GM23338 (cell line): ENCODE results near the gene ZHX3. TPM values are rescaled to one million over a fixed set of nuclear protein-coding genes. Genes with fewer than 3 reads are reported as not detected.

Experiments used
- ATAC-seq: fragments of 200-7000 bp; cut with Tn5 transposase; 3 replicates; pipeline ENCODE4 v1.9.1; 2020
- DNase-seq: peaks from one replicate; pipeline ENCODE4 v3.0.0-alpha.2; 2015; ENCODE audit warnings: low spot score
- H2AFZ ChIP-seq: fragments of 200-600 bp; sonication (generic); 2 replicates; pipeline ENCODE4 v1.8.0; 2016; ENCODE audit warnings: antibody characterized with exemption, mild to moderate bottlenecking, moderate library complexity
- H3F3A ChIP-seq: fragments of 200-600 bp; sonication (generic); replicated peaks from 2 replicates; pipeline ENCODE4 v1.8.0; 2017; ENCODE audit warnings: antibody characterized with exemption, mixed run types, low read depth
- H3K27ac ChIP-seq: fragments of 200-600 bp; sonication (generic); 2 replicates; pipeline ENCODE4 v1.6.1; 2016; ENCODE audit warnings: low read depth
- H3K27me3 ChIP-seq: fragments of 200-600 bp; sonication (generic); 2 replicates; pipeline ENCODE4 v1.8.0; 2016; ENCODE audit warnings: mild to moderate bottlenecking, mixed run types, moderate library complexity; ENCODE audit not compliant: insufficient read depth
- H3K36me3 ChIP-seq: fragments of 200-600 bp; sonication (generic); 2 replicates; pipeline ENCODE4 v1.8.0; 2016; ENCODE audit warnings: mild to moderate bottlenecking; ENCODE audit not compliant: insufficient read depth
- H3K4me1 ChIP-seq: fragments of 200-600 bp; sonication (generic); 2 replicates; pipeline ENCODE4 v1.8.0; 2016; ENCODE audit warnings: mild to moderate bottlenecking, moderate library complexity; ENCODE audit not compliant: insufficient read depth
- H3K4me2 ChIP-seq: fragments of 200-600 bp; sonication (generic); 2 replicates; pipeline ENCODE4 v1.7.1; 2017; ENCODE audit warnings: mixed run types
- H3K4me3 ChIP-seq: fragments of 200-600 bp; sonication (generic); 2 replicates; pipeline ENCODE4 v1.6.1; 2016; ENCODE audit warnings: mixed run types
- H3K79me2 ChIP-seq: fragments of 200-600 bp; sonication (generic); replicated peaks from 2 replicates; pipeline ENCODE4 v1.8.0; 2017; ENCODE audit warnings: mild to moderate bottlenecking; ENCODE audit not compliant: insufficient read depth
- H3K9me2 ChIP-seq: fragments of 200-600 bp; sonication (generic); 2 replicates; pipeline ENCODE4 v1.8.0; 2017; ENCODE audit not compliant: insufficient read depth
- H4K20me1 ChIP-seq: fragments of 200-600 bp; sonication (generic); replicated peaks from 2 replicates; pipeline ENCODE4 v1.8.0; 2017; ENCODE audit warnings: mild to moderate bottlenecking; ENCODE audit not compliant: insufficient read depth
- H3K27ac Mint-ChIP-seq: 2 replicates; pipeline ENCODE4 v1.8.0; 2020; ENCODE audit warnings: inconsistent platforms, mild to moderate bottlenecking, moderate library complexity, mixed read lengths
- H3K27me3 Mint-ChIP-seq: 3 replicates; pipeline ENCODE4 v1.8.0; 2022; ENCODE audit warnings: low read depth, mild to moderate bottlenecking, moderate library complexity, mixed read lengths, inconsistent platforms; ENCODE audit not compliant: insufficient read depth, poor library complexity
- H3K36me3 Mint-ChIP-seq: 3 replicates; pipeline ENCODE4 v1.8.0; 2021; ENCODE audit warnings: low read depth, mild to moderate bottlenecking, inconsistent platforms, moderate library complexity, mixed read lengths
- H3K4me1 Mint-ChIP-seq: 3 replicates; pipeline ENCODE4 v1.8.0; 2020; ENCODE audit warnings: mild to moderate bottlenecking, inconsistent platforms, mixed read lengths
- H3K4me3 Mint-ChIP-seq: 3 replicates; pipeline ENCODE4 v1.8.0; 2021; ENCODE audit warnings: moderate library complexity, mild to moderate bottlenecking, inconsistent platforms, mixed read lengths
- H3K9me3 Mint-ChIP-seq: 3 replicates; pipeline ENCODE4 v1.8.0; 2020; ENCODE audit warnings: moderate library complexity, mild to moderate bottlenecking, inconsistent platforms, mixed read lengths
- CREB1 ChIP-seq: fragments of 250-450 bp; sonication (Bioruptor Pico); IDR thresholded peaks from 2 replicates; pipeline ENCODE4 v1.5.0; 2020; ENCODE audit warnings: low read depth, mild to moderate bottlenecking, moderate library complexity
- CTCF ChIP-seq, 2 experiments: fragments of 200-600 bp in 1 of 2; sonication (generic) in 1 of 2; conservative IDR thresholded peaks; 2 replicates each; pipeline versions ENCODE4 v1.5.1 to v1.6.1; 2016 to 2017; ENCODE audit warnings: antibody characterized with exemption in 2 of 2, low read depth in 2 of 2, mild to moderate bottlenecking in 2 of 2, moderate library complexity in 1 of 2
- ETS1 ChIP-seq: IDR thresholded peaks from 2 replicates; pipeline ENCODE4 v1.6.1; 2016; ENCODE audit warnings: antibody characterized with exemption
- EZH2 ChIP-seq: fragments of 200-600 bp; sonication (generic); IDR thresholded peaks from one replicate; pipeline ENCODE4 v1.8.0; 2017; ENCODE audit warnings: antibody characterized with exemption, mild to moderate bottlenecking, low read depth; ENCODE audit not compliant: unreplicated experiment
- EZH2phosphoT487 ChIP-seq: fragments of 200-600 bp; sonication (generic); IDR thresholded peaks from one replicate; pipeline ENCODE4 v1.8.1; 2018; ENCODE audit warnings: antibody characterized with exemption; ENCODE audit not compliant: unreplicated experiment
- JUNB ChIP-seq: IDR thresholded peaks from one replicate; pipeline ENCODE4 v1.6.1; 2016; ENCODE audit warnings: antibody characterized with exemption; ENCODE audit not compliant: unreplicated experiment
- NANOG ChIP-seq: IDR thresholded peaks from 2 replicates; pipeline ENCODE4 v1.6.1; 2016; ENCODE audit warnings: antibody characterized with exemption, borderline replicate concordance
- POLR2AphosphoS5 ChIP-seq: IDR thresholded peaks from 2 replicates; pipeline ENCODE4 v1.6.1; 2016; ENCODE audit warnings: antibody characterized with exemption, low read depth
- STAT1 ChIP-seq: IDR thresholded peaks from one replicate; pipeline ENCODE4 v1.6.1; 2016; ENCODE audit warnings: antibody characterized with exemption; ENCODE audit not compliant: unreplicated experiment
- ZNF114 ChIP-seq: fragments of 250-450 bp; sonication (Bioruptor Pico); IDR thresholded peaks from 2 replicates; pipeline ENCODE4 v1.5.0; 2020; ENCODE audit warnings: mild to moderate bottlenecking, moderate library complexity
- ZNF331 ChIP-seq: fragments of 250-450 bp; sonication (Bioruptor Pico); IDR thresholded peaks from 2 replicates; pipeline ENCODE4 v1.5.0; 2020; ENCODE audit warnings: low read depth, mild to moderate bottlenecking, moderate library complexity
- ZNF462 ChIP-seq: fragments of 250-450 bp; sonication (Bioruptor Pico); IDR thresholded peaks from 2 replicates; pipeline ENCODE4 v1.5.0; 2020; ENCODE audit warnings: mild to moderate bottlenecking, moderate library complexity
- polyA plus RNA-seq: library from polyadenylated mRNA; unstranded; fragments of >200 nt; fragmentation: Nextera tagmentation; extraction: Ambion mirVana; gene quantifications from 2 replicates; pipeline ENCODE4 v1.2.1, GENCODE V29; 2016
- total RNA-seq: library from RNA; depleted of rRNA; stranded (reverse); fragments of >200 nt; shearing (Covaris generic); gene quantifications from 2 replicates; pipeline ENCODE4 v1.2.3, GENCODE V29; 2014
- TF ChIP-seq, protein P1 (sequence below): IDR thresholded peaks from one replicate; pipeline ENCODE4 v1.6.1; 2018; ENCODE audit warnings: antibody characterized with exemption; ENCODE audit not compliant: unreplicated experiment

Gene ZHX3
- total and polyA plus RNA-seq, 2 experiments from 2014 or later: 1.7 to 2.8 TPM

DNA sequence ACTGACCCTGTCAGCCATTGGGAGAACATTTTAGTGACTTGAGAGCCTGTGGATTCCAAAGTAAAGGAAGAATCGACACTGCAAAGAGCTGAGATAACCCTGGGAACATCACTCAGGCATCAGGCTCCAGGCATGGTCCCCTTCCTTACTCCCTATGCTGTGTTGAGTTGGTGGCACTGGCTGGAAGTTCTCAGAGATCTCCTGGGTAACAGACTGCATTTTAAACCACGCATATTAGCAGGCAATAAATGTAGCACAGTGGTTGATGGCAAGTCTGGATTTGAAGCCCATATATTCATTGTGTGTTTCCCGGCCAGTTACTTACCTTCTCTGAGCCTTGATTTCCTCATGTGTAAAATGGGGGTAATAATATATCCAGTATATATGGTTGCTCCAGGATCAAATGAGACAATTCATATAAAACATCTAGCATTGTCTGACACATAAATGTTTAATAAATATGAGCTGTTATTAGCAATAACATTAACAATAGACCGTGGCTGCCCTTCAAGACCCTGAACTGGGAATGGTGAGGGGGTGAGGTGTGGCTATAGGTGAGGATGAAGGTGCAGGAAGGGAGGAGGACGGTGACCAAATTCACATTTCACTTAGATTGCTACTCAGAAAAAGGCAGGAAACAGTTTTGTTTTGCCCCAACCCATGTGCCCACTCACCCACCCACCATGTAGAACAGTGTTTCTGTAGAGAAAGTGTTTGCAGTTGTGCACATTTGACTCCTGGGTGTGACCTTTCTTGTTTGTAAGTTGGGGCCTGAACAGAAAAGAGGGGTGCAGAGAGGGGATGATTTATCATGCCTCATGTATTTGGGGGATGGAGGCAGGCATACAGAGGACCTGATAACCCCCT lies 178.1 kb downstream of the ZHX3 start:
- H3K79me2 ChIP-seq: peaks cover 66% of the 10 kb centered on the region
- H3K27ac Mint-ChIP-seq: peak overlapping the region; percentile 52; the same call in 1 of the 2 replicates
- peaks cover 42% of the 10 kb centered on the region for H4K20me1 ChIP-seq
- H3K4me1 Mint-ChIP-seq: peaks cover 61% of the 10 kb centered on the region
- no peak for ATAC-seq
- DNase-seq: no peak
- H3K9me2 ChIP-seq: no peaks in the 10 kb centered on the region
- no peak overlapping the region for H2AFZ ChIP-seq
- H3K36me3 Mint-ChIP-seq: peaks cover 28% of the 10 kb centered on the region
- no peaks in the 10 kb centered on the region for H3K9me3 Mint-ChIP-seq
- no peaks in the 10 kb centered on the region for H3K36me3 ChIP-seq
- H3K27me3 ChIP-seq: peaks cover 5% of the 10 kb centered on the region
- peak overlapping the region; percentile 100 for H3K4me2 ChIP-seq
- TF ChIP-seq ZNF114 (CRISPR knock-in tag) (no peak), ETS1 (no peak), EZH2phosphoT487 (no peak), CTCF (conservative IDR thresholded peaks at IDR 0.05; ENCODE audit: low read depth in 2 of 2) (no peak), EZH2 (no peak), ZNF331 (no peak), CREB1 (no peak), NANOG (no peak), ZNF462 (no peak), STAT1 (no peak), POLR2AphosphoS5 (no peak), JUNB (no peak)
- TF ChIP-seq, protein P1, sequence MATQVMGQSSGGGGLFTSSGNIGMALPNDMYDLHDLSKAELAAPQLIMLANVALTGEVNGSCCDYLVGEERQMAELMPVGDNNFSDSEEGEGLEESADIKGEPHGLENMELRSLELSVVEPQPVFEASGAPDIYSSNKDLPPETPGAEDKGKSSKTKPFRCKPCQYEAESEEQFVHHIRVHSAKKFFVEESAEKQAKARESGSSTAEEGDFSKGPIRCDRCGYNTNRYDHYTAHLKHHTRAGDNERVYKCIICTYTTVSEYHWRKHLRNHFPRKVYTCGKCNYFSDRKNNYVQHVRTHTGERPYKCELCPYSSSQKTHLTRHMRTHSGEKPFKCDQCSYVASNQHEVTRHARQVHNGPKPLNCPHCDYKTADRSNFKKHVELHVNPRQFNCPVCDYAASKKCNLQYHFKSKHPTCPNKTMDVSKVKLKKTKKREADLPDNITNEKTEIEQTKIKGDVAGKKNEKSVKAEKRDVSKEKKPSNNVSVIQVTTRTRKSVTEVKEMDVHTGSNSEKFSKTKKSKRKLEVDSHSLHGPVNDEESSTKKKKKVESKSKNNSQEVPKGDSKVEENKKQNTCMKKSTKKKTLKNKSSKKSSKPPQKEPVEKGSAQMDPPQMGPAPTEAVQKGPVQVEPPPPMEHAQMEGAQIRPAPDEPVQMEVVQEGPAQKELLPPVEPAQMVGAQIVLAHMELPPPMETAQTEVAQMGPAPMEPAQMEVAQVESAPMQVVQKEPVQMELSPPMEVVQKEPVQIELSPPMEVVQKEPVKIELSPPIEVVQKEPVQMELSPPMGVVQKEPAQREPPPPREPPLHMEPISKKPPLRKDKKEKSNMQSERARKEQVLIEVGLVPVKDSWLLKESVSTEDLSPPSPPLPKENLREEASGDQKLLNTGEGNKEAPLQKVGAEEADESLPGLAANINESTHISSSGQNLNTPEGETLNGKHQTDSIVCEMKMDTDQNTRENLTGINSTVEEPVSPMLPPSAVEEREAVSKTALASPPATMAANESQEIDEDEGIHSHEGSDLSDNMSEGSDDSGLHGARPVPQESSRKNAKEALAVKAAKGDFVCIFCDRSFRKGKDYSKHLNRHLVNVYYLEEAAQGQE: no peak
- H3K4me3 ChIP-seq: peak overlapping the region; percentile 81
- peak overlapping the region; percentile 90 for H3K4me3 Mint-ChIP-seq
- peaks cover 50% of the 10 kb centered on the region for H3K4me1 ChIP-seq
- H3F3A ChIP-seq: no peaks in the 10 kb centered on the region
- peaks cover 18% of the 10 kb centered on the region for H3K27me3 Mint-ChIP-seq
- H3K27ac ChIP-seq: no peak overlapping the region
